Measurements from ENCODE around the gene PLCB4.

The PLCB4 gene

DNA sequence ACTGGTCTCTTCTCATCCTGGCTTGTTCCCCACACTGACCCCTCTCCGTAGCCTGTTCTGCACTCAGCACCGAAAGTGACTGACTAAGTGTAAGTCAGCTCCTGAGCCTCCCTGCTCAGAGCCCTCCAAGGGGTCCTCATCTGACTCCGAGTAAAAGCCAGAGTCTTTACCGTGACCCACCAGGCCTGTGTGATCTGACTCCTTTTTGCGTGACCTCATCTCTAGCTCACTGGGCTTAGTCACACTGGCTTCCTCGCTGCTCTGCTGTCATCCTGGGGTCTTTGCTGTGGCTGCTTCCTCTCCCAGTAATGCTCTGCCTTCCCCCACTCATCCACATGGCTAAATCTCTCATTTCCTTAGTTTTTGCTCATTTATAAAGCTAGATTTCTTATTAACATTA is 116.6 kb downstream of the PLCB4 start:
- no peak for DNase-seq

DNA sequence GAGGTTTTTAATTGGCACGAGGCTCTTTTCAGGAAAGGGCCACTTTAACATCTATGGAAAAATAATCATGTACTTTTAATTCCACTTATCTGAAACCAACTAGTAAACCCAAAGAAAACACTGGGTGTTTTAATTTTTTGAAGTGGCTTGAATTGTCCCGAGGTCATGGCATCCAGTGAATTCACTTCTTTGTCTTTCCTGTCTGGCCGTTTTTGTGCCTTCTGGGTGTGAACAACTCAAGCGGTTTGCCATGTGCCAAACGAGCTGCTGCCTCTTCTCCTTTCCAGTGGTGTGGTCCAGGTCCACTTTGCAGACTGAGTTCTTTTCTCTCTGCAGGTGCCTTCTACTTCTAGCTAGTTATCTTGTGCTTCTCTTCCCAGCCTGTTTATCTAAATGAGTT is 117.5 kb downstream of the PLCB4 start:
- no peak for DNase-seq

DNA sequence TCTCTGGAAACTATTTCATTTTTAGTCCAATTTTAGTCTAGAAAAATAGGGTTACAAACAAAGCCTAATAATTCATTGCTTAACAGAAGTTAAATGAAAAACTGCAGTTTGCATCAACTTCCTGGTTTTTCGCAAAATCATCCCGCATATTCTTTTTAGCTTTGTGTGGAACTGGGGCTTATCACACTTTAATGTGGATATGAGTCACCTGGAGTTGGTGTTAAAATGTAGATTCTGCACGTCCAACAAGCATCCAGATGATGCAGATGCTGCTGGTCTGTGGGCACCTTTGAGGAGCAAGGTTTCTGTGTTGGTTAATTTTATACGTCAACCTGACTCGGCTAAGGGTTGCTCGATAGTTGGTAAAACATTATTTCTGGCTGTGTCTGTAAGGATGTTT is 126.1 kb downstream of the PLCB4 start:
- no peak for DNase-seq

DNA sequence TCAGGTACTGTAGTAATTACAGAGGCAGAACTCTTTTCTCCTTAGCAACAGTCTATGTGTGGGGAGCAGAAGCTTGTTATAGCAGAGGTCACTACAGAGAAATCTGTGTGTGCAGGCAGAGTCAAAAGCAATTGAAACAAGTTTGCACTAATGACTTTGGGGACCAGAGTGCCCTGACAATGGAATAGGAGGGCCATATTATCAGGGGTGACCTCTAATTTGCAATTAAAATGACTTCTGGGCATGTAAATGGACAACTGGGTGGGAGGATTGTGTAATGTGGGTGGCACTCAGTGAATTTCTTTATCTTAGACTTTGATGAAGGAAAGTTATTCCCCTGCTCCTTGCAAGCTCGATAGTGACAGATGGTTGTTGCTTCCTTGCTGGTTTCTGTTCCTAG is 127.2 kb downstream of the PLCB4 start:
- DNase-seq, result no peak

DNA sequence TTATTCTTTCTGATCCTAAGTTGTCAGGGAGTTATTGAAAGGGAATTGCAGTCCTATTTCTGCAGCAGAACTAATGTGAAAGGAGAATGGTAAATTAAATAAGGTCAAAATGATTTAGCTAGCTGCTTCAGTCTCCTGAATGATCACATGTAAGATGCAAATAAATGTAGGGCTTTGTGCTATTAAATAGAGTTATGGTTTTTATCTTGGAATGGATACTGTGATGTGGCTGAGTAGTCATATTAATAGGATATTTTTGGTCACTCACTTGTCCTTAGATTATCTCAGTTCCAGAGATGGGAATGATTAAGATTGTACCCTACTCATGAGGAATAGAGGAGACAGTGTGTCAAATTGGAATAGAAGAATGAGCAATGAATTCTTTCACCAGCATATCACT is 129.6 kb downstream of the PLCB4 start:
- DNase-seq, result no peak

DNA sequence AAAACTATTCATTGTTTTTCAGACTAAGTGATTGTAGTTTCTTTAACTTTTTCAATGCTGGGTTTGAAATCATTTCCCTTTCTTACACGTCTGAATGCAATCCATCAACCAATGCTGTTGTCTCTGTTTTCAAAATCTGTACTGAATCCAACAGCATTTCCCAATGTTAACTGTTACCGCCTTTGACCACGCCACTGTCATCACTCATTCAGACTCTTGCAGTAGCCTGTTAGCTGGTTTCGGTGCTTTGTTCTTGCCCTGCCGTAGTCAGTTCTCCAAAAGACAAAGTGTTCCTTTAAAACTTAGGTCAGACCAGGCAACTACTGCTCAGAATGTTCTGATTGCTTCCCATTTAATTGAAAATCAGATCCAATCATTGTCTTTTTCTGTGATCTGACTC is 131.3 kb downstream of the PLCB4 start:
- no peak for DNase-seq

DNA sequence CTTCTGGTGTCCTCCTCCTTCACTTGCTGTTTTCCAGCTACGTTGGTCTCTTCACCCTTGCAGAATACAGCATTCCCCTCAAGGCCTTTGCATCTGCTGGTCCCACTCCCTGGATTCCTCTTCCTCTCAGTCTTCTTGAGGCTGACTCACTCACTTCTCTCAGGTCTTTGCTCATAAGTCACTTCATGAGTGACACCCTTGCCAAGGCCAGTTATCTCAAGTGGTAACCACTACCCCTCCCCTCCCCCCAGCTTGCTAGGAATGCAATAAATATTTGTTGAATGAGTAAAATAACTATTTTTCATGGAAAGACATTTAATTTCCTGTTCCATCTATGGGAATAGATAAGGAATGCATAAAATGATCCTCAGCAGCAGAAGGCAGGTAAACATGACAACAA is 131.7 kb downstream of the PLCB4 start:
- no peak for DNase-seq

DNA sequence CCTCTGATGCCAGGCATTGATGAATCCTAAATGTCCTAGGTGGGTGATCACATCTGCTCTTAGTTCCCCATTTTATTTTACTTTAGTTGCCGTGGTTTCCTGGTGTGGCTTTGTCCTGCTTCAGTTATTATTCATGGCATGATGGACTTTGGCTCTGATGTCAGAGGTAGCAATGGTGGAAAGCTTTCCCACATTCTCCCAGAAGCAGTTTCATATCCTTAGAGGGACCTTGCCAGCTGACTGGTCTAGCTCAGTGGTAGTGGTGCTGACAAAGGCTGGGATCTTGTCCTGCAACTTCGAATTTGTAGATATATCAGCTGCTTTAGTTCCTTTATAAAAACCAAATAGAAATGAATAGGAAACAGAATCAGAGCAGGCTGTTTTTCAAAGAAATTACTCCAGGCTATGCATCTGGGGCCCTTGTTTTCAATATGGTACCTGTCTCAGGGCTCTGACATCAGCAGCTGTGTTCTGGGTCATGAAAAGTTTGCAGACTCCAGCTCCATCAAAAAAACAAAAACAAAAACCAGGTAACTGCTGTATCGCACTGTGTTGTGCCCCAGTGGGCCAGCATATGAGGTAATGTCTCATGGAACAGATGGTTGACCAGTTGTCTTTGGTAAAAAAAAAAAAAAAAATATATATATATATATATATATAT is 133.7 kb downstream of the PLCB4 start:
- DNase-seq, result no peak

DNA sequence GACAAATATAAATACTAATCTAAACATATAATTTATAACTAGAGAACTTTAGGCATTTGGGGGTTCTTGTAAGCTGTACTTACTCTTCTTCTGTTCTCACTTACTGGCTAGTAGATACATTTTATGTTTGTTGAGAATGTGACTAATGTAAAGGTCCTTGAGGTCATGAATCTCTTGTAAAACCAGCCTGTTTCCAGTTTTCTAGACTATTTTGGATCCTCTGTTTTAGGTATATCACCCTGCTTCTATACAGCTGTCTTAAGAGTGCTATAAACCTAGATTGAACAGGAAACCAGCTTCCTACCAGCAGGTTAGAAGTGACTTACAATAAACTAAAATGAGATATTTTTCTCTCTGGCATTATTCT is 134.2 kb downstream of the PLCB4 start:
- no peak for DNase-seq

DNA sequence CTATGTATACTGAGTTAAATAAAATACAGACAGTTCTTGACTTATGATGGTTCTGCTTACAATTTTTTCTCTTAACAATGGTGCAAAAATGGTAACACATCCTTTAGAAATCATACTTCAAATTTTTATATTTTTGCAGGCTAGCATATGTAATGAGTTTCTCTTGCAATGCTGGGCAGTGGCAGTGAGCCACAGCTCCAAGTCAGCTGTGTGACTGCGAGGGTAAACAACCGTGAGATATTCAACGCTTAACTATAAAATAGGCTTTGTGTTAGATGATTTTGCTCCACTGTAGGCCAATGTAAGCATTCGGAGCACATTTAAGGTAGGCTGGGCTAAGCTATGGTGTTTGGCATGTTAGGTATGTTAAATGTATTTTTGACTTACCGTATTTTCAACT is 136.1 kb downstream of the PLCB4 start:
- no peak for DNase-seq

DNA sequence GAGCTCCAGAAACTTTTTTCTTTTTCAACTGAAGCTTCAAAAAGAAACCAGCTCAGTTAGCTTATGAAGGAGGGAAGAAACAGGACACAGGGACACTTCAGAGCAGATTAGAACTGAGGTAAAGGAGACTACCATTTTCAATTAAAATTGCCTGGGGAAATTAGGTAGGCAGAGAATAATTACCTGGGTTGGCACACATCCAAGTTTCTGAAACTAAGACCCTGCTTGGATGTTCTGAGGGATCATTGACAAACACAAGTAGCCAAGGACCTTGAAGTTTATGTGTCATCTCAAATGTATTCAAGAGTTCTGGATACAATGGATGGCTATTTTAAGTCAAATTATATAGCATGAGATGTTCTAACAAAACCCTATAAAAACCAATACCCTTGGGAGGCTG is 137.6 kb downstream of the PLCB4 start:
- no peak for DNase-seq

DNA sequence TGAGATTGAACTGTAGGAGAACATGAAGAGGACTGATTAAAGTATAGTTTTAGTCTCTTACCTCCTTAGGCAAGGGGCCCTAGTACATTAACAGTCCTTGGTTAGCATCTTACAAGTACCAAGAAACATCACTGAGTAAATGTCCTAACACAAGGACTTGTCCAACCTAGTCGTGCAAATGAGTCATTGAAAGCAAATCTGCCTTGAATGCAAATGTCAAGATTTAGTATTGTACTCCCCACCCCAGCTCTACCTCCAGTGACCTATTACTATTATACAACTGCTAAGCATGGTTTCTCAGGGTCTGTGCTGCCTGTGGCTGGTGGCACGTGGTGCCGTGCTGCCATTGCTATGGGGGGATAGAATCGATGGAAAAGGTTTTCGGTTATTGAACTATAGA is 138.4 kb downstream of the PLCB4 start:
- DNase-seq, result no peak

DNA sequence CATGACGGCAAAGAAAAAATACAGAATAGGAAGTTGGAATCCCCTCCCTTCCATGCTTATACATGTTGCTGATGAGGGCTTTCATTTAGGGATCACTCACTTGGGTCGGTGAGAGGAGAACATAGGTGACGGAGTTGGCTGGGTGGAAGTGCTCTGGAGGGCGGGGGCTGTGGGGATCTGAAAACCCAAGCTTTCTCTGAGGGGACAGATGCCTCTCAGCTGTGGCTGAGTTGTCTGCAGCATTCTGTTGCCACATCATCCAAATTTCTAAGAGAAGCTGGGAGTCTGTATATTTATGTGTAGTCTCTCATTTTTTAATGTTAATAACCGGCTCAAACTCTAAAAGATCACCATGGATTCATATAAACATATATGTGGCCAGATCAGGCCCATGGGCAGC is 141.5 kb downstream of the PLCB4 start:
- DNase-seq, result no peak

DNA sequence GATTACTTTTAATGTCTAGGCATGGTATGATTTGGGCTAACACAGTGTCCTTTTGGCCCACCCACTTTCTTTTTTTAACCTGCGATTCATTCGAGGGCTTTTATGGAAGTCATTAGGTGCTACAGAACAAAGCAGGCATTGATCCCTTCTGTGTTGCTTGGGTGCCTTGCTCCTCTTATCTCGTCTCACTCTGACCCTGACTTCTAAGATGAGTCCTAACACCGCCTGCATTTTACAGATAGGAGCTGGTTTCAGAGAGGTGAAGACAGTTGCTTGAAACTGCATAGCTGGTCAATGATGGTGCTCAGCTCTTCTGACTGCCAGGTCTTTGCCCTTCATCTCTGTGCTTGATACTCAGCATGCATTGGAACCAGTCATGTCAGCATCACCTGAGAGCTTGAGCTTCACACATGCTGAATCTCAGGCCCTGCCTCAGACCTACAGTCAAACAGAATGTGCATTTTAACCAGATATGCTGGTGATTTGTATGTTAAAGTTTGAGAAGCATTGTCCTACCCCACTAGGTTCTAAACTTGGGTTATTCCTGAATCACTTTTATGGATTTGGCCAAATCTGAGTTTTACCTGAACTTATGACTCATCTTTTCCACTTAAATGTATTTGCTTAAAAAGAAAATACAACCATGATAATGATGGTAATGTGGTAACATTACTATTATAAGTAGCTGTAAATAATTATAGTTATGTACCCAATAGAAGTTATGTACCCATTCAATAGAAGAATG is 142.3 kb downstream of the PLCB4 start:
- no peak for DNase-seq

DNA sequence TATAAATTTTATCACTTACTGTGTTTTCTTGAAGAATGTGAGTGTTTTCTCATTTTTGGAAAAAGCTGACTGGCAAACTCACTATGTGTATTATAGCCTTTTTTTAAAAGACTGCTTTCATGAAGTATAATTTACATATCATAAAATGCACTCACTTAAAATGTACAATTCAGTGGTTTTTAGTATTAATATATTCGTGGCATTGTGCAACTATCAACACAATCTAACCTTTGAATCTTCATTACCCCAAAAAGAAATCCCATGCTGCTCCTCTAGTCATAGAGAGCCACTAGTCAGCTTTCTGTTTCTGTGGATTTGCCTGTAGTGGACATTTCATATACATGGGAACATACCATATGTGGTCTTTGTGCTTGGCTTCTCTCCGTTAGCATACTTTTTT is 143.8 kb downstream of the PLCB4 start:
- DNase-seq, result no peak

DNA sequence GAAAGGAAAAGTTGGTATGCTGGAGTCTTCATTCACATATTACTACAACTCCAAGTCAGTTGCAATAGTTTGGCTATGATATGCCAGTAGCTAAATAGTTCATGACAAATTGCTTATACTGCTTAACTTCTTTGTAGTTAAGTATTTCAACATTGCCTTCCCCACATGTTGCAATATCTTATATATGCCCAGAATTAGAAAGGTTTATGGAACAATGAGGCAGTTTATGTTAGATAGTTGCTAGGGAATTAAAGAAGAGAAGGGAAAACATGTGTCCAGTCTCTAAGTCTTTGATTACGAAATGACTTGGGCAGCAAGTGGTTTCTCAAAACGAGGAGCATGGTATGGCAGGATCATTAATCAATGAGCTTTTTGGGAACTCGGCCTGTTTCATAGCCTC is 145.8 kb downstream of the PLCB4 start:
- no peak for DNase-seq

DNA sequence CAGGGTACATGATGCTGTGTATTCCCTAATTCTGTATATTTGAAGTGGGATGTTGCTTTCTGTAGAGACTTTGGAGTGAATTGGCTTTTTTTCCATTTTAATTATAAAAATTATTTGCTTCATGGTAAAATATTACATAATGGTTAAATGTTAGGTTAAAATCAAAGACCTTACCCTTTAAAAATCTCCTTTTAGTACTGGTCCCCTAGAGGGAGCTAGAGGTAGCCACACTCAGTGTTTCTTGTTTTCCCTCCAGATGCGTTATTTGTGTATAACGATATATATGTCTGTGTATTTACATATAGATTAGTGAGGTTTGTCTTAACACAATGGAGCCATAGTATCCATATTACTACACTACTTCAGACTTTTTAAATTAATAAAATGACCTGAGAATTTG is 146.7 kb downstream of the PLCB4 start:
- DNase-seq, result no peak

DNA sequence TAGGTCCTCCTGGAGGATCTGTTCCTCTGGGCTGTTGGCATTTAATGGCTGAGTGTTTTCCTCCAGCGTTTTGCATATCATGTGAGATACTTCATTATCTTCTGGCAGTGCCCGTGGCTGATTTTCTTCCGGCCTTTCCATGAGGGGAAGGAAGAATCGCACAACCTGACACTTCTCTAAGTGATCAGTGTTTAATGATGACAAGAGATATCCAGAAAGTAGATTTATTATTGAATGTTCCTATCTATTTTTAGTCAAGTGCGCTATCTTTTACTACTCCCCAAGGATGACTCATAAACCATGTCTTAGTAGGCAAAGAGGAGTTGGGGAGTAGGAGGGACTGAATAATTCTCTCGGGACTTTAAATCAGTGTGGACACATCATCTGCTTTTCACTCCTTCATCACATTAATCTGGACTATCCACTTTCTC is 149.7 kb downstream of the PLCB4 start:
- DNase-seq, result no peak

DNA sequence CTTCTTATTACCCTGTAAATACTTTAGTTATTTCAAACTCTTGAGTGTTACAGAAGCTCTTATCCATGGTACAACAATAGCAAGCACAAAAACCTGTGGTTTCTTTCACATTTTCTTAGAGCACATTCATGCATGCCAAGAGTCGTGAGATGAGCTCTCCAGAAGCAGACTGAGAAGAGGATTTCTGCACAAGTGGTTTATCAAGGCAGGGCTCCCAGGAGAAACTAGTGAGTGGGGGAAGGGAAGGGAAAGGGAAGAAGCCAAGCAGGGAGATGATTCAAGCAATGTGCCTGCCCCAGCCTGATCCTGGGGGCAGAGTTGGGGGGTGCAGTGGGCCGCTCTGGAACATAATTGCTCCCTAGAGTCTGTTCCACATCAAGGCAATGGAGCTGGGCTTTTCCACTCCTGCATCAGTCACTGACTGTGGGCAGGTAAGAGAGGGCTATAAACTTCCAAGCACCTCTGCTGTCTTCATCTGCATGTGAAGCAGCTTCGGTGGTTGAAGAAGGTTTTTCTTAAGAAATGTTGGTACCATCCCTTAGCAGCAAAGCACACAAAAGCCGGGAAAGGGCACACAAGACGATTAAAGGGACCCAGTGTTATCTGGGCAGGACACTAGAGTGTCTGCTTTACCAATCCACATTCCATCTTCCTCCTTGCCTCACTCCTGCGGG is 152.1 kb downstream of the PLCB4 start:
- DNase-seq, result no peak

DNA sequence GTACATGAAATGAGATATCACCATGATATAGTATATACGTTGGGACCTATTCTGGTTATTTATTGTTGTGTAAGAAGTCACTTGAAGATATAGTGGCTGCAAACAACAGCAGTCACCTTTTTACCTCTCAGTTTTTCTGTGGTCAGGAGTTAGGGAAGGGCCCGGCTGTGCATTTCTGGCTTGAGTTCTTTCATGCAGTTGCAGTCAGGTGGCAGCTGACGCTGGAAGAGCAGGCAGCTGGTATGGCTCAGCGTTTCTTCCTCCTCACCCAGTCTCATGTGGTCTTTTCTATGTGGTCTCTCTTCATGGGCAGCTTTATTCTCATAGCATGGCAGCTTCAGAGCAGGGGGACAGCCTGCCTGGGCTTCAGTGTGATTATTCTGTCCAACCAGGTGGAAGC is 154.4 kb downstream of the PLCB4 start:
- DNase-seq, result no peak

DNA sequence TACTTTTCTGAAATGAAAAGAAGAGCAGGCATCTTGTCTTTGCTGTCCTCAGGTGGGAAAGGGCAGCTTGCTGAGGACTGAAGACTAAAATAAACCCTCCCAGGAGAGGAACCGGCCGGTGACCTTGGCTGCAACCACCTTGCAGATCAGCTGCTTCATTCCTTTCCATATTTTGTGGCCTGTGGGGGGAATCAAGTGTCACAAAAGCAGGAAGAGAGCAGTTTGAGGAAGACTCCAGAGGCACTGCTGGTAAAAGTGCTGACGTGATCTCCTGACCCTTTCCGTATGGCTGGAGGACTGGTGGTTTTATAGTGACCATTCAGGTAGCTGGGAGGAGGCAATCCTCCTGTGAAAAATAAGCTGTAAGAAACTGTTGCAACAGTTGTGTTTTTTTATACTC is 157.0 kb downstream of the PLCB4 start:
- no peak for DNase-seq

DNA sequence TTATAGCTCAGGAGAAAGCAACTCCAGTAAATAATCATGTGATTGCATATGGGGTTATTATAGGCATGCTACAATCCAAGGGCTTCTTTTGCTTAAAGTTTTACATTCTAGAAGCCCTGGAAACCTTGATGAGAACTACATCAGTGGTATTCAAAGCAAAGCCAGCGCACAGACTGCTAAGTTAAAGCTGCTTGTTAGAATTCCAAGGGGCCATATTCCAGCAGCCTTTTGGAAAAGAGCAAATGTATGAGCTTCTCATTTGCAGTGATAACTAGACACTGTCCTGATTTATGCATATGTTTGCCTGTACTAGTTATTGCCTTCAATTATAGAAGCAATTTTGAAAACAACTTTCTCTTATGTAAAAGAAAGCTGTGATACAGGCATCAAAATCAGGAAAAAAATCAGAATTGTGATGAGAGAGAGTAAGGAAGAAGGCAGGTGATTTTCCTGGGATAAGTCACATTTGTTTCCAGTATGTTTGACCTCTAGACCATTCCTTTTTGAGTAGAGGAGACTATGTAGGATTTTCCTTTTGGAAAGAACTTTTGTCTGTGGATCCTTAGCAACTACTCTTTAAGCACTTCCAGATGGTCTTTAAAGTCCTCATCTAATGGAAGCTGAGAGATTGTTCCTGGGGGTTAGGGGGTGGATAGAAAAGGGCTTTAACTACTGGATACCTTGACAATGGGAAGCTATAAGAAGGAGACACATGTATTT is 159.2 kb downstream of the PLCB4 start:
- DNase-seq, result no peak

DNA sequence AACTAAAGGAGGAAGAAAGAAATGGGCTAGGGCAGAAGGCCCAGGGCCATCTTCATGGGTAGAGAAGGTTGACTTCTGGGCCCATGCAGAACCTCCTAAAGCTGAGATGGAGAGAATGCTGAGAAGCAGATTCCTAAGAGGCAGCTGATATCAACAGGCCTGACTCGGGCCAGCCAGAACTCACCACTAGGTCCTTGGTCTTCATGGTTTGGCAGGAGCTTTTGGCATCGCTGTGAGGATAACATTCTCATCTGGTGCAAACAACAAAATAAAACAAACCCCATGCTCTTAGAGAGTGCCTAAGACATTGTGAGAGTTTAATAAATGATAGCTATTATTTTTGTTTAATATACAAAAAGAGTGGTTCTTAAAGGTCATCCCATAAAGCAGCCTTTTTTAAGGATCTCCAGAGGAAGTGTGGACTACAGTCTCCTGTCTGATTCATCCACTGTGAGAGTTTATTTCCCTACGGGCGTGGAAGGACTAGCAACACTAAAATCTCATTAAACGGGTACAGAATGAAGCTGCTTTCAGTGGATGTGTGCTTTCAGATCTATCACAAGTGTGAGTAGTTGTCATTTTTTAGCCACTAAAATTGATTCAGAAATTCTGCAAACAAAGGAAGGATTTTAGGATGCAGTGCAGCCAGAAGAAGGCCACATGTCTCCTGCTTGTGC is 160.0 kb downstream of the PLCB4 start:
- DNase-seq, result no peak

Data from CD4-positive, alpha-beta T cell treated with Interleukin-4 for 4 hours (primary cell).